Pancreas (tissue), 10 donors: ENCODE results near the gene AP5Z1. TPM values are rescaled to one million over a fixed set of nuclear protein-coding genes. Genes with fewer than 3 reads are reported as not detected.
"Not testable (repeated sequence)": the region's sequence is repeated elsewhere in the genome, so short reads cannot be mapped to it uniquely, and the experiment has no call there.

ENCODE experiments used
- ATAC-seq, 4 donors: fragments of 200-7000 bp; cut with Tn5 transposase; one replicate each; pipeline versions ENCODE4 v1.8.0 to v1.9.1; 2020; ENCODE audit warnings: mild to moderate bottlenecking in 4 of 4, moderate library complexity in 4 of 4
- DNase-seq, 6 donors: peaks; one replicate each; pipeline ENCODE4 v3.0.0-alpha.2; 2020
- FAIRE-seq: peaks from 2 replicates; lab custom pipeline; 2012; peaks lifted over from hg19 to GRCh38; lab: Jason Lieb, UNC
- H3K27ac ChIP-seq, 4 donors: fragments of 200-600 bp; sonication (generic); 1 replicate in 3 of 4; 2 replicates in 1 of 4; pipeline versions ENCODE4 v1.5.0 to v1.8.0; 2020
- H3K27me3 ChIP-seq, 4 donors: fragments of 200-600 bp; one replicate each; pipeline ENCODE4 v1.8.0; 2021
- H3K36me3 ChIP-seq, 3 donors: fragments of 200-600 bp; sonication (generic) in 1 of 3; one replicate each; pipeline versions ENCODE4 v1.5.0 to v1.8.0; 2020 to 2021
- H3K4me1 ChIP-seq, 3 donors: fragments of 200-600 bp; one replicate each; pipeline ENCODE4 v1.8.0; 2021
- H3K4me3 ChIP-seq, 4 donors: fragments of 200-600 bp; sonication (generic) in 2 of 4; one replicate each; pipeline versions ENCODE4 v1.5.0 to v1.8.0; 2020 to 2021
- H3K9me3 ChIP-seq, 4 donors: fragments of 200-600 bp; one replicate each; pipeline ENCODE4 v1.8.0; 2021
- WGBS, 2 donors: extraction: QIAGEN DNeasy Blood & Tissue Kit; methylation state at CpG; one replicate each; pipeline ENCODE4 v1.1.7; 2013; 5-methylcytosine and 5-hydroxymethylcytosine counted together
- intact Hi-C, 3 donors: fragments of 100-400 bp; cut with DNase I; formaldehyde crosslinking; loops; one replicate each; pipeline versions ENCODE4 v1.11.1 to v1.14.2; 2022
- polyA plus RNA-seq, 2 donors: library from polyadenylated mRNA; stranded (reverse); fragments of 200-250 nt; gene quantifications; one replicate each; pipeline ENCODE4 v1.2.3, GENCODE V29; 2013
- total RNA-seq, 6 donors: library from RNA; stranded (reverse); fragmentation: NEBNext Ultra II Directional in 4 of 6; extraction: Animal tissue kit (Norgen Biotek cat#: 25700) in 4 of 6; gene quantifications; one replicate each; pipeline versions ENCODE4 v1.2.1 to v1.2.4, GENCODE V29; 2021 to 2023
- TF ChIP-seq, protein P1 (sequence below), 4 donors: fragments of 200-600 bp; sonication (generic) in 3 of 4; IDR thresholded peaks; one replicate each; pipeline versions ENCODE4 v1.5.0 to v1.8.0; 2021; ENCODE audit warnings: antibody characterized with exemption in 4 of 4
- donor health status: healthy with polysubstance abuse.
- donor health status: DM: no; HTN: no; CAD: no; lungs with moderate emphysema.
- donor health status: DM: no; HTN: no; CAD: no.
- donor health status: control.
- donor health status: control.
- donor health status: Bipolar disorder and iron deficiency.
- donor health status: DM: yes; HTN: yes; CAD: no.
- donor health status: DM: no; HTN: no; CAD: no.
- donor health status: DM: no; HTN: no; CAD: no.
- donor health status: DM: yes; HTN: yes; CAD: no.

Gene AP5Z1
- total and polyA plus RNA-seq, 8 donors: 12.8 to 81.2 (median 18.3) TPM

DNA sequence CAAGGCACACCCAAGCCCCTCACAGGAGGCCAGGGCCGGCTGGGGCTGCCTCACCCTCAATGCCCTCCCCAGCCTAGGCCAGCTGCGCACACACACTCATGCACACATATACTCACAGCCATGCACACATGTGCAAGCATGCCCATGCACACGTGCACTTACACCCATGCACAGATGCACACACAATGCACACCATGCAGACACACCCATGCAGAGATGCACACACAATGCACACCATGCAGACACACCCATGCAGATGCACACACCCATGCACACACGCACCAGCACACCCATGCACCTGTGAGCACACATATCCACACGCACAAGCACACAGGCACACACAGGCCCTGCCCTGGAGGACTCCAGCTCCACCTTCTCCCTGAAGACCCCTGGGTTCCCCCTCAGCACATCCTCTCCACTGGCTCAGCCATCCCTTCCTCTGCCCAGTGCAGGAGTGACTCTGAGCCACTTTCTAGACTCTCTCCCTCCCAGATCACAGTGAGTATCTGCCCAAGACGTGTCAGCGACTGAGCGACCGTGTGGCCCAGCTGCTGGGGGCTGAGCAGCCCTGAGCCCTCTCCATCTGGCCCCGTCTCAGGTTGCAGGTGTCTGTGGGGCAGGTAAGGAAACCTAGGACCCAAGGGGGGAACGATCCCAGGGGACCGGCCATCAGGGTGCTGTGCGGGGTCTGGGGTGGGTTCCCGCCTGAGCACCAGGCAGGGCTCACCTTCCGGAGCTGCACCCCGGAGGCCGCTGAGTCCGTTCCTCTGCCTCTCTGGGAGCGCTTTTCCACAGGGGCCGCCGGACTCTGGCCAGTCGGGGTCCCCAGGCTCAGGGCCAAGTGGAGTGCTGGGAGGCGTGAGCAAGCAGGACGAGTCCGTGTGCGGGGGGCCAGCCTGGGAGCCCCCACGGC lies 25.8 kb downstream of the AP5Z1 start:
- WGBS, 2 donors: 78 to 91% methylated on average over 27 of the region's 27 CpGs
- Histone ChIP-seq H3K27me3 (no peaks in the 10 kb centered on the region), H3K4me3 (no peak overlapping the region), H3K27ac (no peak overlapping the region), H3K4me1 (no peaks in the 10 kb centered on the region), H3K9me3 (no peaks in the 10 kb centered on the region), H3K36me3 (no peaks in the 10 kb centered on the region)
- TF ChIP-seq, protein P1, sequence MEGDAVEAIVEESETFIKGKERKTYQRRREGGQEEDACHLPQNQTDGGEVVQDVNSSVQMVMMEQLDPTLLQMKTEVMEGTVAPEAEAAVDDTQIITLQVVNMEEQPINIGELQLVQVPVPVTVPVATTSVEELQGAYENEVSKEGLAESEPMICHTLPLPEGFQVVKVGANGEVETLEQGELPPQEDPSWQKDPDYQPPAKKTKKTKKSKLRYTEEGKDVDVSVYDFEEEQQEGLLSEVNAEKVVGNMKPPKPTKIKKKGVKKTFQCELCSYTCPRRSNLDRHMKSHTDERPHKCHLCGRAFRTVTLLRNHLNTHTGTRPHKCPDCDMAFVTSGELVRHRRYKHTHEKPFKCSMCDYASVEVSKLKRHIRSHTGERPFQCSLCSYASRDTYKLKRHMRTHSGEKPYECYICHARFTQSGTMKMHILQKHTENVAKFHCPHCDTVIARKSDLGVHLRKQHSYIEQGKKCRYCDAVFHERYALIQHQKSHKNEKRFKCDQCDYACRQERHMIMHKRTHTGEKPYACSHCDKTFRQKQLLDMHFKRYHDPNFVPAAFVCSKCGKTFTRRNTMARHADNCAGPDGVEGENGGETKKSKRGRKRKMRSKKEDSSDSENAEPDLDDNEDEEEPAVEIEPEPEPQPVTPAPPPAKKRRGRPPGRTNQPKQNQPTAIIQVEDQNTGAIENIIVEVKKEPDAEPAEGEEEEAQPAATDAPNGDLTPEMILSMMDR (IDR thresholded peaks at IDR 0.05): no peak
- FAIRE-seq (no peak), ATAC-seq (no peak), DNase-seq (peak in 2 of 6 donors; percentile 50 to 79)
- intact Hi-C loops: loop anchor here in 1 of 3 donors (10.0 kb wide), 1 partner anchor 284 kb away; no protein-coding TSS in a partner anchor

DNA sequence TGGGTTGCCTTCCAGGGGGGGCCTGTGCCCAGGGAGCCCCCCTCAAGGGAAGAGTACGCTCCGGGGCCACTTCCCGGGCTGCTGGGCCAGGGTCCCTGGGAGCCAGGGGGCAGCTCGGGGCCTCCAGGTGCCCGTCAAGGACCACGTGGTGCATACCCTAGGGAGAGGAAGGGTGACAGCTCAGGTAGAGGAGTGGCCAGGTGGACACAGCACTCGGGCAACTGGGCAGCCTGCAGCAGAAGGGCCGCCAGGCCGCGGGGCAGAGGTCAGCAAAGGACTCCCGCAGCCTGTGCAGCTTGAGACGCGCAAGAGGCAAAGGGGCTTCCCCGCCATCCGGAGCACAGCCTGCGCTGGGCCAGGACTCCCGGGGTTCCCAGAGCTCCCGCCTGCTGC lies 26.4 kb downstream of the AP5Z1 start:
- no peak for FAIRE-seq

DNA sequence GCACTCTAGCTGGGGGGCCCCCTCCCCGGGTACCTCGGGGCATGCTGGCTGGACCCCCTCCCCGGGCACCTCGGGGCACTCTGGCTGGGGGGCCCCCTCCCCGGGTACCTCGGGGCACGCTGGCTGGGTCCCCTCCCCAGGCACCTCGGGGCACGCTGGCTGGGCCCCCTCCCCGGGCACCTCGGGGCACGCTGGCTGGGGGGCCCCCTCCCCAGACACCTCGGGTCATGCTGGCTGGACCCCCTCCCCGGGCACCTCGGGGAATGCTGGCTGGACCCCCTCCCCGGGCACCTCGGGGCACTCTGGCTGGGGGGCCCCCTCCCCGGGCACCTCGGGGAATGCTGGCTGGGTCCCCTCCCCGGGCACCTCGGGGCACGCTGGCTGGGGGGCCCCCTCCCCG lies 27.2 kb downstream of the AP5Z1 start:
- not testable (repeated sequence) for H3K36me3 ChIP-seq, H3K27me3 ChIP-seq, H3K27ac ChIP-seq, H3K9me3 ChIP-seq, ATAC-seq, FAIRE-seq, H3K4me1 ChIP-seq, H3K4me3 ChIP-seq
- intact Hi-C loops: loop anchor here in 1 of 3 donors (10.0 kb wide), 1 partner anchor 282 kb away; no protein-coding TSS in a partner anchor
- 73 to 98% methylated on average over 16 to 23 of the region's 23 CpGs for WGBS, 2 donors
- peak in 1 of 6 donors; percentile 63 for DNase-seq

More for the DNA sequence above, 26.4 kb downstream of the AP5Z1 start:
- Histone ChIP-seq H3K9me3 (no peaks in the 10 kb centered on the region), H3K36me3 (no peaks in the 10 kb centered on the region), H3K27me3 (no peaks in the 10 kb centered on the region), H3K4me3 (no peak overlapping the region), H3K27ac (no peak overlapping the region), H3K4me1 (no peaks in the 10 kb centered on the region)
- TF ChIP-seq, protein P1 (IDR thresholded peaks at IDR 0.05): no peak
- DNase-seq (peak in 2 of 6 donors; percentile 53 to 76), ATAC-seq (no peak)
- WGBS, 2 donors: 68 to 81% methylated on average over 18 of the region's 18 CpGs
- intact Hi-C loops: loop anchor here in 1 of 3 donors (10.0 kb wide), 1 partner anchor 283 kb away; no protein-coding TSS in a partner anchor

DNA sequence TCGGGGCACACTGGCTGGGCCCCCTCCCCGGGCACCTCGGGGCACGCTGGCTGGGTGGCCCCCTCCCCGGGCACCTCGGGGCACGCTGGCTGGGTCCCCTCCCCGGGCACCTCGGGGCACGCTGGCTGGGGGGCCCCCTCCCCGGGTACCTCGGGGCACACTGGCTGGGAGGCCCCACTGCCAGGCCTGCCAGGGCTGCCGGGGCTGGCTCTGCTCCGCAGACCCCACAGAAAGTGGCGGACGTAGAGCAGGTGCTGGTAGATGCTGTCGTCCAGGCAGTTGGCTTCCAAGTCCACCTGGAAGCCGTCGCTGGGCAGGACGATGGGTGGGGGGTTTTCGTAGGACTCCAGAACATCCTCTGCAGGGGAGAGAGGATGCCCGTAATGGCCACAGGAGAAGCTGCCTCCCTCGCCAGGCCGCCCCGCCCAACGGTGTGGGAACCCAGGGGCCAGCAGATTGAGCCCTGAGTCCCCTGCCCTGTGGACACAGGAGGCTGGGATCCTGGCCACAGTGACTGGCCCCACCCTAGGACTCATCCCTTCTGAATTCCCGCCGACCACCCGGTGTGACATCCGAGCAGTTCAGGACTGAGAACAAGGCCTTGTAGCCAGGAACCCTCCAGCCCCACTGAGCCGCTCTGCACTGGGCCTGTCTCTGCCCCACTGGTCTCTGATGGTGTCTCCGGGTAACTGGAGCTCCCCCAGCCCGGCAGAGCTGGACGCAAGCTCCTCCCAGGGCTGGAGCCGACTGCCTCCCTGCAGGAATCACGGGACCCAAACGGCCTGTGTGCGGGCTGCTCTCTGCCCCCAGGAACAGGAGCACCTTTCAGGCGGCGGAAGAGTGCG lies 28.2 kb downstream of the AP5Z1 start:
- Histone ChIP-seq H3K27ac (no peak overlapping the region), H3K4me3 (no peak overlapping the region), H3K36me3 (no peaks in the 10 kb centered on the region), H3K9me3 (no peaks in the 10 kb centered on the region), H3K4me1 (no peaks in the 10 kb centered on the region), H3K27me3 (no peaks in the 10 kb centered on the region)
- WGBS, 2 donors: 68 to 80% methylated on average over 41 of the region's 41 CpGs
- TF ChIP-seq, protein P1 (IDR thresholded peaks at IDR 0.05): no peak
- FAIRE-seq (no peak), DNase-seq (peak in 2 of 6 donors; percentile 55 to 66), ATAC-seq (no peak)
- intact Hi-C loops: loop anchor here in 1 of 3 donors (10.0 kb wide), 1 partner anchor 281 kb away; no protein-coding TSS in a partner anchor
